ENCODE measurements around the gene C8A.

The C8A gene

GRCh38 chr1:56838759-56839158 lies 15.8 kb upstream of the C8A start:
- DNase-seq = no peak

GRCh38 chr1:56843544-56843943 lies 11.1 kb upstream of the C8A start:
- DNase-seq = no peak

GRCh38 chr1:56844545-56845136 lies 10.0 kb upstream of the C8A start:
- DNase-seq = no peak

GRCh38 chr1:56845343-56845742 lies 9.3 kb upstream of the C8A start:
- no peak for DNase-seq

- no peak for DNase-seq
Measured at GRCh38 chr1:56849750-56850149, 4.8 kb upstream of the C8A start.

GRCh38 chr1:56850411-56850810 lies 4.2 kb upstream of the C8A start:
- DNase-seq = no peak

- no peak for DNase-seq
Measured at GRCh38 chr1:56850922-56851321, 3.7 kb upstream of the C8A start.

- DNase-seq = no peak
Measured at GRCh38 chr1:56852476-56852875, 2.1 kb upstream of the C8A start.

GRCh38 chr1:56855190-56855589 lies 593 bp downstream of the C8A start:
- DNase-seq = no peak

- DNase-seq = no peak
Measured at GRCh38 chr1:56856186-56856585, 1.6 kb downstream of the C8A start.

- no peak for DNase-seq
Measured at GRCh38 chr1:56859287-56859686, 4.7 kb downstream of the C8A start.

- DNase-seq = no peak
Measured at GRCh38 chr1:56863265-56863992, 8.8 kb downstream of the C8A start.

- no peak for DNase-seq
Measured at GRCh38 chr1:56864430-56864829, 9.8 kb downstream of the C8A start.

GRCh38 chr1:56866656-56867055 lies 12.1 kb downstream of the C8A start:
- DNase-seq = no peak

- DNase-seq = no peak
Measured at GRCh38 chr1:56867491-56867890, 12.9 kb downstream of the C8A start.

GRCh38 chr1:56868761-56869160 lies 14.2 kb downstream of the C8A start:
- DNase-seq = no peak

- no peak for DNase-seq
Measured at GRCh38 chr1:56872597-56872996, 18.0 kb downstream of the C8A start.

- no peak for DNase-seq
Measured at GRCh38 chr1:56873213-56873612, 18.6 kb downstream of the C8A start.

- DNase-seq = no peak
Measured at GRCh38 chr1:56874689-56875088, 20.1 kb downstream of the C8A start.

- DNase-seq = no peak
Measured at GRCh38 chr1:56877973-56878372, 23.4 kb downstream of the C8A start.

- DNase-seq = no peak
Measured at GRCh38 chr1:56880774-56881173, 26.2 kb downstream of the C8A start.

GRCh38 chr1:56881417-56881816 lies 26.8 kb downstream of the C8A start:
- DNase-seq = no peak

- no peak for DNase-seq
Measured at GRCh38 chr1:56890229-56890628, 35.6 kb downstream of the C8A start.

- DNase-seq = no peak
Measured at GRCh38 chr1:56894014-56894413, 39.4 kb downstream of the C8A start.
